Tibial artery (tissue), 4 donors: ENCODE data around the gene COX5B.

Experiments used
- DNase-seq, 2 donors: peaks; one replicate each; pipeline ENCODE4 v3.0.0-alpha.2; 2019
- H3K27ac ChIP-seq, 2 donors: fragments of 200-600 bp; sonication (generic) in 1 of 2; 1 replicate in 1 of 2; 2 replicates in 1 of 2; pipeline ENCODE4 v1.5.1; 2018 to 2019; ENCODE audit warnings: mild to moderate bottlenecking in 1 of 2
- H3K27me3 ChIP-seq, 2 donors: fragments of 200-600 bp; sonication (generic) in 1 of 2; one replicate each; pipeline versions ENCODE4 v1.5.1 to v1.6.0; 2016 to 2019
- H3K36me3 ChIP-seq, 3 donors: fragments of 200-600 bp; sonication (generic) in 2 of 3; one replicate each; pipeline ENCODE4 v1.5.1; 2016 to 2019; ENCODE audit warnings: mild to moderate bottlenecking in 2 of 3
- H3K4me1 ChIP-seq, 4 donors: fragments of 200-600 bp; sonication (generic) in 2 of 4; 1 replicate in 3 of 4; 2 replicates in 1 of 4; pipeline ENCODE4 v1.5.1; 2016 to 2019
- H3K4me3 ChIP-seq, 2 donors: fragments of 200-600 bp; sonication (generic) in 1 of 2; 1 replicate in 1 of 2; 2 replicates in 1 of 2; pipeline ENCODE4 v1.5.1; 2018 to 2019; ENCODE audit warnings: mild to moderate bottlenecking in 2 of 2
- H3K9me3 ChIP-seq, 3 donors: fragments of 200-600 bp; sonication (generic) in 1 of 3; one replicate each; pipeline ENCODE4 v1.5.1; 2016 to 2019
- CTCF ChIP-seq, 2 experiments: fragments of 200-600 bp in 1 of 2; fragments of 450-650 bp in 1 of 2; IDR thresholded peaks; one replicate each; pipeline ENCODE4 v1.5.1; 2017 to 2019; ENCODE audit warnings: antibody characterized with exemption in 2 of 2, mild to moderate bottlenecking in 1 of 2, moderate library complexity in 1 of 2
- intact Hi-C: fragments of 100-400 bp; cut with DNase I; formaldehyde crosslinking; loops from one replicate; pipeline ENCODE4 v1.15.0; 2023; ENCODE audit warnings: low total_unique reads

The COX5B gene

GRCh38 chr2:97660775-97661389 lies 15.0 kb downstream of the COX5B start:
- H3K36me3 ChIP-seq = peaks cover 30 to 45% (median 35%) of the 10 kb centered on the region in 3 donors
- H3K9me3 ChIP-seq = no peaks in the 10 kb centered on the region
- no peak overlapping the region for H3K4me3 ChIP-seq
- no peak for DNase-seq
- intact Hi-C loops = no loop called here
- H3K4me1 ChIP-seq = peaks cover 0 to 33% (median 27%) of the 10 kb centered on the region in 4 donors
- peak overlapping the region in 1 of 2 donors; percentile 11 for H3K27ac ChIP-seq
- TF ChIP-seq CTCF (IDR thresholded peaks at IDR 0.05) = no peak
- no peaks in the 10 kb centered on the region for H3K27me3 ChIP-seq

DNA sequence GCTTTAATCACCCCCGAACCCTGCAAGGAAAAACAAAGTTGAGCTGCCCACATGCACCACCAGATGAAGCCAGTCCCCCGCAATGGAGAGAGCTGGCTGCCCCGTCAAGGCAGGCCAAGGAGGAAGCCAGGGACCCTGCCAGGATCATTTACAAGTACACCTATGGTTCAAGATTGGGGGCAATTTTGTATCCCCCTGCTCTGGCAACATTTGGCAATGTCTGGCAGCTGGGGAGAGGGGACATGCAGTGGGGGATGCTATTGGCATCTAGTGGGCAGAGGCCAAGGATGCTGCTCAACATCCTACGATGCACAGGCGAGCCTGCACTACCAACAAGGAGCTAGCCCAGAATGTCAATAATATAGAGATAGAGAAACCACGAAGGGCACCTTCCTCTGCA lies 16.1 kb downstream of the COX5B start:
- Histone ChIP-seq H3K27me3 (no peaks in the 10 kb centered on the region), H3K4me3 (peak overlapping the region; percentile 68 to 77), H3K27ac (peak overlapping the region; percentile 89 to 93), H3K36me3 (peaks cover 20 to 34% (median 25%) of the 10 kb centered on the region in 3 donors), H3K4me1 (peaks cover 0 to 33% (median 27%) of the 10 kb centered on the region in 4 donors), H3K9me3 (no peaks in the 10 kb centered on the region)
- DNase-seq = no peak
- no peak for TF ChIP-seq CTCF (IDR thresholded peaks at IDR 0.05)
- intact Hi-C loops = loop anchor here (2.0 kb wide), 1 partner anchor 15 kb away; the partner anchor contains the start of gene COX5B

GRCh38 chr2:97662386-97662894 lies 16.6 kb downstream of the COX5B start:
- no peak for TF ChIP-seq CTCF (IDR thresholded peaks at IDR 0.05)
- intact Hi-C loops = loop anchor here (2.0 kb wide), 1 partner anchor 16 kb away; the partner anchor contains the start of gene COX5B
- H3K4me3 ChIP-seq = peak overlapping the region; percentile 68 to 77
- H3K36me3 ChIP-seq = peaks cover 15 to 29% (median 20%) of the 10 kb centered on the region in 3 donors
- H3K27ac ChIP-seq = peak overlapping the region; percentile 89 to 93
- H3K27me3 ChIP-seq = no peaks in the 10 kb centered on the region
- no peaks in the 10 kb centered on the region for H3K9me3 ChIP-seq
- no peak for DNase-seq
- H3K4me1 ChIP-seq = peaks cover 0 to 33% (median 27%) of the 10 kb centered on the region in 4 donors

DNA sequence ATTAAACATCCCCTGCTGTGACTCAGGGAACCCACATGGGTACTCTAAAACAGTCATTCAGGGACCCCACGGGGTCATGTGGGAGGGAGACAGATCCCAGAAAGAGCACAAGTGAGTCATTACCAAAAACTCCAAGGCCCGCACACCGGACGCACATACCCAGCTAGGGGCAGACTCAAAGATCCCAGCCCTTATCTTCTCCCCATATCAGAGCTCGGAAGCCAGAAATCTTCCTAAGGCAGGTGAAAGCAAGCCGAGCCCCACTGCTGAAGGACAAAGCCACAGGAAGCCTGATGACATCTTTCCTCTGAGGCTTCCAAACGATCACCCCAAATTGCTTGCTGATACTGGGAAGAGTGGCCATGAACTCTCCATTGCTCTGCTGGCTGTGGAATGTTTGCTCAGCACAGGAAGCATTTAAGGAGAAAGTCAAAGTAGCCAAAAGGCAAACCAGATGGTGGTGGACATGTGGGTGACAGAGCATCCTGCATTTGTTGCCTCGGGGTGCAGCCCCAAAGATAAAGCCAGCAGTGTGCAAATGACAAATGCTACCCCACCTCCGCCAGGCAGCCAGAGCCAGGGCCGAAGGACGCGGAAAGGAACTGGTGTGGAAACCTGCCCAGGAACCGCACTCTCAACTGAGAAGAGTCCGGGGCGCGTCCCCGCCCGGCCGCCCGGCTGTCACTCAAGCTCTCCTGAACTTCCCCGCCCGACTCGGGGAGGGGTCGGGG lies 17.2 kb downstream of the COX5B start:
- Histone ChIP-seq H3K27ac (peak overlapping the region; percentile 89 to 93), H3K9me3 (no peaks in the 10 kb centered on the region), H3K36me3 (peaks cover 9 to 23% (median 14%) of the 10 kb centered on the region in 3 donors), H3K4me1 (peaks cover 0 to 33% (median 27%) of the 10 kb centered on the region in 4 donors), H3K27me3 (no peaks in the 10 kb centered on the region), H3K4me3 (peak overlapping the region; percentile 68 to 77)
- intact Hi-C loops = loop anchor here (2.0 kb wide), 1 partner anchor 16 kb away; the partner anchor contains the start of gene COX5B
- TF ChIP-seq CTCF (IDR thresholded peaks at IDR 0.05) = no peak
- peak; percentile 68 to 84 for DNase-seq

GRCh38 chr2:97663626-97663961 lies 17.7 kb downstream of the COX5B start:
- peak overlapping the region; percentile 68 to 77 for H3K4me3 ChIP-seq
- no peaks in the 10 kb centered on the region for H3K9me3 ChIP-seq
- peaks cover 0 to 33% (median 27%) of the 10 kb centered on the region in 4 donors for H3K4me1 ChIP-seq
- peak overlapping the region; percentile 89 to 93 for H3K27ac ChIP-seq
- intact Hi-C loops = loop anchor here (2.0 kb wide), 1 partner anchor 17 kb away; the partner anchor contains the start of gene COX5B
- no peaks in the 10 kb centered on the region for H3K27me3 ChIP-seq
- no peak for DNase-seq
- TF ChIP-seq CTCF (IDR thresholded peaks at IDR 0.05) = peak in 1 of 2 experiments; percentile 16
- H3K36me3 ChIP-seq = peaks cover 6 to 18% (median 8%) of the 10 kb centered on the region in 3 donors
